NCI-H2227 (cell line): ENCODE results near the gene SCUBE2.
A peak's percentile ranks its signal among the peaks of the same experiment; 100 is the strongest.

Experiments used
- DNase-seq: peaks from one replicate; lab custom pipeline; 2025; ENCODE audit not compliant: unreplicated experiment; lab: John Stamatoyannopoulos, UW

SCUBE2 gene

DNA sequence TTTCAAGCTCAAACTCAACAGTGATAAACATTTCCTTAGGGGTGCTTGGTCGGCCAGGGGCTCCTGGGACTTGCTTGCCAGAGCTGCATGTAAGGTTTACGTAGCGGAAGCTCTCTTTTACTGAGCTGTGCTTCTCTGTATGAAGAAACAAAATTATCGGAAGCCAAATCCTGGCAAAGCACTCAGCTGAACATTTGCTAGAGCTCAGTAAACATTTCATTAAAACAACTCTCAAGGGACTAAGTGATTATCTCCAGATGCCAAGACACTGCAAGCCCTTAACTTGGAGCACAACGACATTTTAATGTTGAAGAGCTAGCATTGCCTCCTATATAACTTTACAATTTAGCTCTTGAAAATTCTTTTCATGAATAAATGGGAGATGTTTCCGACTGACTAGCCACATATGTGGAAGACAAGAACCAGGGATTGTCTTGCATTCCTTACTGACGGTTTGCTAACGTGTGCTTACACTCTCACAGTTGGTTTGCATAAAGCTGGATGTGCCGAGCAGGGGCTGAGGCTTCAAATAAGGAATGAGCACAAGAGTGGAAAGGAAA is 43.4 kb downstream of the SCUBE2 start:
- DNase-seq = no peak

GRCh38 chr11:9046481-9046880 is 44.9 kb downstream of the SCUBE2 start:
- no peak for DNase-seq

GRCh38 chr11:9042488-9042887 is 48.9 kb downstream of the SCUBE2 start:
- no peak for DNase-seq

DNA sequence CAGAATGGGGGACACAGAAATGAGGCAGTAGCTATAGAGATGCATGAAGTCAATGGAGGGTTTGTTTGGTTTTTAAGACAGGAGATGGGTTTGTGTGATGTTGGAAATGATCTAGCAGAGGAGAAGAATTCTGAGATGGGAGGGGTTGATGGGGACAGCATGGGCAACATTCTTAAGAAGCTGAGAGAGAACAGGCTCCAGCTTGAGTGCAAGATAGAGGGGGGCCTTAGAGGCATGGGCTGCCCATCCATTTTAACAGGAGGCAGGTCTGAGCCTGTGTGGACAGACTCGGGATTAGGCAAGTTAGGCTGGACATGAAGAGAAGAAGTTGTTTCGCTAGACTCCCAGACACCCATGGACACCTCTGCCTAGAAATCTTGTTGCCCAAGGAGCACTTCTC is 49.7 kb downstream of the SCUBE2 start:
- DNase-seq = no peak

GRCh38 chr11:9040410-9040809 is 51.0 kb downstream of the SCUBE2 start:
- DNase-seq = no peak

DNA sequence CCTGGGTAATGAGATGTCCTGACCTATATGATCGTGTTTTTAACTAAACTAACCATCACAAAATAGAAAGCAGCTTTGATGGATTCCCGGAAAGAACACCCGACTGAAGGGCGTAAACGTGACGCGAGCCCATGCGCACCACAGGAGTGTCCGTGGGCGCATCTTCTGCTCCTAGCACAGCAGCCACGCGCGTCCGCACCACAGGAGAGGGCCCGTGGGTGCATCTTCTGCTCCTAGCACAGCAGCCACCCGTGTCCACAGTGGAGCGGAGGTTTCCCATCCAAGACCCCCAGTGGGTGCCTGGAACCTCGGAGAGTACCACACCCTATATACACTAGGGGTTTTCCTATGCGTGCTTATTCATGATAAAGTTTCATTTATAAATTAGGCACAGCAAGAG is 51.5 kb downstream of the SCUBE2 start:
- no peak for DNase-seq

DNA sequence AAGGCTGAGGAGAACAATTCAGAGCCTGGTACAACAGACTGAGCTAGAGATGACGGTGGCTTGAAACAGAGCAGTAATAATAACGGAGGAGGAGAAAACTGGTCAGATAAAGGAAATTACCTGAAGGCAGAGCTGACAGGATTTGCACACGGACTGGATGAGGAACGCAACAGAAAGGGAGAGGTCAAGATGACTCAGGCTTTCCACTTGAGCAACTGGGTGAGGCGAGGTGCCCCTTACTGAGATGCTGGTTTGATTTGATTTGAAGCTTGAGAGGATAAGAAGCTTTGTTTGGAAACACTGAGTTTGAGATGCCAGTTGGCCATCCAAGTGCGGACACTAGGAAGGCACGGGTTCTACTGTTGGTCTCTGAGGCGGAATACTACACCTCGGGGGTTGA is 52.2 kb downstream of the SCUBE2 start:
- DNase-seq = no peak

DNA sequence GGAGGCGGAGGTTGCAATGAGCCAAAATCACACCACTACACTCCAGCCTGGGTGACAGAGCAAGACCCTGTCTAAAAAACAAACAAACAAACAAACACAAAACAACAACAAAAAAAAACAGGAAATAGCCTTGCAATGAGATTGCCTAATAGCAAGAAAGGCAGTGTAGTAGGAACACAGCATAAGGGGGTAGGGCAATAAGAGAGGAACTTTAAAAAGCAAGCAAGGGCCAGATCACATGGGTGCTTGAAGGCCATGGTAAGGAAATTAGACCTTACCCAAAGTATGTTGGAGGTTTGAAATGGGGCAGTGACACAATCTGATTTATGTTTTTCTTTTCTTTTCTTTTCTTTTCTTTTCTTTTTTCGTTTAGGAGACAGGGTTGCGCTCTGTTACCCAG is 52.9 kb downstream of the SCUBE2 start:
- no peak for DNase-seq

- no peak for DNase-seq
Measured at GRCh38 chr11:9037963-9038362, 53.4 kb downstream of the SCUBE2 start.

- no peak for DNase-seq
Measured at GRCh38 chr11:9037046-9037780, 54.2 kb downstream of the SCUBE2 start.

DNA sequence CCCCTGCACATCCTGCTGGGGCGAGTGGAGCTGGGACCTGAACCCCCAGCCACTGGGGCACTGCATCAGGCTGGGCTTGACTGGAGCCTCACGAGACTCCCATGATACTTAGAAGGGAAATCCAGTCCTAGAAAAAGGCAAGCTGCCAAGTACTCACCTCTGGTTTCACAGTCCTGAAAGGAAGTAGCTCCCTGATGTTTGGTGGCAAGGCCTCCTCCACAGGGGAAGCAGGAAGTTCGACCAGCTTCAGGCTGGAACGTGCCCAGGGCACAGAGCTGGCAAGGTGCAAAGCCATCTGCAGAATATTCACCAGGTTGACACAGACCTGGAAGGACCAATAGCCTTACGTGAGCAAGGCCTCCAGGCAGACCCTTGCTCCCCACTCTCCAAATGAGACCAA is 60.8 kb downstream of the SCUBE2 start:
- no peak for DNase-seq

DNA sequence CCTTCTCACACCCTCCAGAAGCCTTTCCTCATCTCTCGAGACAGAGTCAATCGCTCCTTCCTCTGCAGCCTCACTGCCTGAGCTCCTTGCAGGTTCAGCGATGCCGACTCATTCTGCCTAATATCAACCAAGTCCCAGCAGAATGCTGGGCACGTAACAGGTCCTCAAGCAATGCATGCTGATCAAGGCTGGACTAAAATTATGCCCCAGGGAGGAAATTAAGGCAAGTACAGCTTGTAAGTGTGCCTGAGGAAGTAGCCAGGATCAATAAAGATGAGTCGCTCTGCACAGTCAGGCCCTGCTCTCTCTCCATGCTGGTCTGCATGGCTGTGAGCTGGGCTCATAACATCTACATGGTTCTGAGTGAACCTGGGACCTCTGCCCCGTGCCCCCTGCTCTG is 62.0 kb downstream of the SCUBE2 start:
- DNase-seq = no peak

DNA sequence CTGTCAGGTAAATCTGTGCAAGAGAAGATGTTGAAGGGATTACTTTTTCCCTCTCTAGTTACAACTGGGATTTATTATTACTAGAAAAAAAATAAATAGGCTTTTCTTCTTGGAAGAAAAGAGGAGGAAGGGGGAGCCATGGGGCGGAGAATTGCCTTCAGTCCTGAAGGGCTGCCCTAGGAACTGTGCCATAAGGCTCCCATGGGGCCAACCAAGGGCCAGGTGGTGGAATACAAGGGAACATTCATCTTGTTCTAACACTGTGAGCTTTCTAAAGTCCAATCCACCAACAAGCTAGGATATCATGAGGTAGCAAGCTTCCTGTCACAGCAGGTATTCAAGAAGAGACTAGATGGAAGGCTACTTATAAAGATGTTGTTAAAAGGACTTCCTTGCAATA is 62.8 kb downstream of the SCUBE2 start:
- DNase-seq = no peak

GRCh38 chr11:9025101-9025850 is 66.1 kb downstream of the SCUBE2 start:
- DNase-seq = no peak

GRCh38 chr11:9022961-9023680 is 68.3 kb downstream of the SCUBE2 start:
- DNase-seq = no peak

DNA sequence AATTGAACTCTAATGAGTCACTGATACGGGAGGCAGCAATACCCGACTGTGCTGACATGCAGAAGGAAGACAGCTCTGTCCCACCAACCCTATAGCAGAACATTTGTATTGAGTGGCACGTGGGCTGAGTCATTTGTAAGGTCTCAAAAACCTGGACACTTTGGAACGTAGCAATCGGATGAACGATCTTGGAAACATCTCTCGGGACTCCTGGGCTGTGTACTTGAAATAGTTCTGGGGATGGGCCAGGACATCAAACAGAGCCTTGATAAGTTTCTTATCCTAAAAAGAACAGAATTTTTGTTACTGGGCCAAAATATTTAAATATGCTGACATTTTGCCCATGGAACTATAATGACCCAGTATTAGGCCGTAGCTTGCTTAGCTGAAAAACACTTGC is 70.5 kb downstream of the SCUBE2 start:
- no peak for DNase-seq

DNA sequence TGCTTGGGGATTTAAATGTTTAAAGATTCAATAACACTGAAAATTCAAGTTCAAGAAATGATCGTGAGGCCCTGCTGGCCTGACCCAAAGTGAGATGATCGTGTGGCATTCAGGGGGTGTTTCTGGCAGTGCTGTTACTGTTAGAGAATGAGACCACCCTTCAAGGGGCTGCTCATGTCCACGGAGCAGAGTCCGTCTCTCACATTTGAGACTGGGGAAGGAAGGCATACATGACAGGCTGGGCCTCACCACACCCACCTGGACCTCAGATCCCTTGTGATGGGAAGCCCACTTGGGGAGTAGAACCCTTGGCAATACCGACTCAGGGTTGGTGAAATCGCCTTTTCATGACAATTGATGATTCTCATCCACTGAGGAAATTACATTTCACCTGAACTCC is 71.5 kb downstream of the SCUBE2 start:
- no peak for DNase-seq

GRCh38 chr11:9017773-9018172 is 73.6 kb downstream of the SCUBE2 start:
- DNase-seq = no peak

GRCh38 chr11:9016916-9017642 is 74.3 kb downstream of the SCUBE2 start:
- peak; percentile 12 for DNase-seq

- peak; percentile 79 for DNase-seq
Measured at GRCh38 chr11:9015677-9016076, 75.7 kb downstream of the SCUBE2 start.

- DNase-seq = no peak
Measured at GRCh38 chr11:9014826-9015225, 76.6 kb downstream of the SCUBE2 start.
